ENCODE measurements around the gene DLG2.

DLG2 gene

DNA sequence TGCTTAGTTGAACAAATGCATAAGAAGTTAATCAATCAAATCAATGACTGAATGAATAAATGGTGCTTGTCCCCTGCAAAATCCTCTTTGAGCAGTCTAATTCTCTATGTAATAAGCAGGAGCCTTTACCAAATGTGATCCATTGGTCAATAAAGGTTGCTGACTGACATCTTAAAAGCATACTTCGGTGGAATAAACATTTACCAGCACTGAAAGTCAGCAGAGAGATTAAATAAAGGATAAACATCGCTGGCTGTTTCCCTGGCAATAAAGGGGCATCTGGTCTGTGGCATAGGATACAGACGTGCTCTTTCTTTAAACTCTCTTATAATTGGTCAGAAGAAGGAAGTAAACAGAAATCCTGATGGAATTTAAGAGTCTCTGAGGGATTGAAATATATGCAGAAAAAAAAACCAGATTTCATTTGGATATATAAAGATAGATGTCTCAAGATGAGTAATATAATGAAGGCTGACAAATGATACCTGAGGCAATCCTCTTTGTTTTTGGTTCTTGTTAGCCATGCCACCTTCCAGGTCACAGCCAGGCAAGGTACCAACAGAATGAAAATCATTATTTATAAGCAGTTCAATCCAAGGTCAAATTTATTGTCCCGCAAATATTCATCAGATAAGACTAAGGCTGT lies 1762.6 kb downstream of the DLG2 start:
- TF ChIP-seq CEBPB (IDR thresholded peaks at IDR 0.05) (no peak), MAX (IDR thresholded peaks at IDR 0.05) (no peak), FOXM1 (IDR thresholded peaks at IDR 0.05; ENCODE audit: borderline replicate concordance, low read depth) (no peak), TCF12 (IDR thresholded peaks at IDR 0.05; ENCODE audit: low read depth) (no peak), ZBTB7A (IDR thresholded peaks at IDR 0.05; ENCODE audit: low read depth) (no peak), CREB1 (IDR thresholded peaks at IDR 0.05; ENCODE audit: low read depth) (no peak), TEAD4 (IDR thresholded peaks at IDR 0.05) (no peak), NFIC (IDR thresholded peaks at IDR 0.05) (no peak), TAF1 (IDR thresholded peaks at IDR 0.05; ENCODE audit: low read depth) (no peak)

GRCh38 chr11:83863272-83863671 lies 1763.9 kb downstream of the DLG2 start:
- TF ChIP-seq MAX (IDR thresholded peaks at IDR 0.05) (no peak), YY1 (IDR thresholded peaks at IDR 0.05; ENCODE audit: low read depth) (no peak), FOXM1 (IDR thresholded peaks at IDR 0.05; ENCODE audit: borderline replicate concordance, low read depth) (no peak), EGR1 (IDR thresholded peaks at IDR 0.05) (no peak), EP300 (IDR thresholded peaks at IDR 0.05; ENCODE audit: borderline replicate concordance) (no peak), CREB1 (IDR thresholded peaks at IDR 0.05; ENCODE audit: low read depth) (no peak), TAF1 (IDR thresholded peaks at IDR 0.05; ENCODE audit: low read depth) (no peak), TEAD4 (IDR thresholded peaks at IDR 0.05) (no peak), NFIC (IDR thresholded peaks at IDR 0.05) (no peak)
- TF ChIP-seq, protein P1, sequence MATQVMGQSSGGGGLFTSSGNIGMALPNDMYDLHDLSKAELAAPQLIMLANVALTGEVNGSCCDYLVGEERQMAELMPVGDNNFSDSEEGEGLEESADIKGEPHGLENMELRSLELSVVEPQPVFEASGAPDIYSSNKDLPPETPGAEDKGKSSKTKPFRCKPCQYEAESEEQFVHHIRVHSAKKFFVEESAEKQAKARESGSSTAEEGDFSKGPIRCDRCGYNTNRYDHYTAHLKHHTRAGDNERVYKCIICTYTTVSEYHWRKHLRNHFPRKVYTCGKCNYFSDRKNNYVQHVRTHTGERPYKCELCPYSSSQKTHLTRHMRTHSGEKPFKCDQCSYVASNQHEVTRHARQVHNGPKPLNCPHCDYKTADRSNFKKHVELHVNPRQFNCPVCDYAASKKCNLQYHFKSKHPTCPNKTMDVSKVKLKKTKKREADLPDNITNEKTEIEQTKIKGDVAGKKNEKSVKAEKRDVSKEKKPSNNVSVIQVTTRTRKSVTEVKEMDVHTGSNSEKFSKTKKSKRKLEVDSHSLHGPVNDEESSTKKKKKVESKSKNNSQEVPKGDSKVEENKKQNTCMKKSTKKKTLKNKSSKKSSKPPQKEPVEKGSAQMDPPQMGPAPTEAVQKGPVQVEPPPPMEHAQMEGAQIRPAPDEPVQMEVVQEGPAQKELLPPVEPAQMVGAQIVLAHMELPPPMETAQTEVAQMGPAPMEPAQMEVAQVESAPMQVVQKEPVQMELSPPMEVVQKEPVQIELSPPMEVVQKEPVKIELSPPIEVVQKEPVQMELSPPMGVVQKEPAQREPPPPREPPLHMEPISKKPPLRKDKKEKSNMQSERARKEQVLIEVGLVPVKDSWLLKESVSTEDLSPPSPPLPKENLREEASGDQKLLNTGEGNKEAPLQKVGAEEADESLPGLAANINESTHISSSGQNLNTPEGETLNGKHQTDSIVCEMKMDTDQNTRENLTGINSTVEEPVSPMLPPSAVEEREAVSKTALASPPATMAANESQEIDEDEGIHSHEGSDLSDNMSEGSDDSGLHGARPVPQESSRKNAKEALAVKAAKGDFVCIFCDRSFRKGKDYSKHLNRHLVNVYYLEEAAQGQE (IDR thresholded peaks at IDR 0.05; ENCODE audit: low read depth) = no peak

GRCh38 chr11:83862691-83863090 lies 1764.5 kb downstream of the DLG2 start:
- TF ChIP-seq MAX (IDR thresholded peaks at IDR 0.05) (no peak), NFIC (IDR thresholded peaks at IDR 0.05) (no peak), TCF12 (IDR thresholded peaks at IDR 0.05; ENCODE audit: low read depth) (no peak), FOXM1 (IDR thresholded peaks at IDR 0.05; ENCODE audit: borderline replicate concordance, low read depth) (no peak), YY1 (IDR thresholded peaks at IDR 0.05; ENCODE audit: low read depth) (no peak), RAD21 (IDR thresholded peaks at IDR 0.05; ENCODE audit: low read depth) (no peak), TAF1 (IDR thresholded peaks at IDR 0.05; ENCODE audit: low read depth) (no peak), CREB1 (IDR thresholded peaks at IDR 0.05; ENCODE audit: low read depth) (no peak), TEAD4 (IDR thresholded peaks at IDR 0.05) (no peak), CEBPB (IDR thresholded peaks at IDR 0.05) (no peak), USF1 (IDR thresholded peaks at IDR 0.05) (no peak)
- TF ChIP-seq, protein P1 (IDR thresholded peaks at IDR 0.05; ENCODE audit: low read depth) = no peak

GRCh38 chr11:83862033-83862432 lies 1765.1 kb downstream of the DLG2 start:
- no peak for TF ChIP-seq EGR1 (IDR thresholded peaks at IDR 0.05)
- TF ChIP-seq, protein P1 (IDR thresholded peaks at IDR 0.05; ENCODE audit: low read depth) = no peak

DNA sequence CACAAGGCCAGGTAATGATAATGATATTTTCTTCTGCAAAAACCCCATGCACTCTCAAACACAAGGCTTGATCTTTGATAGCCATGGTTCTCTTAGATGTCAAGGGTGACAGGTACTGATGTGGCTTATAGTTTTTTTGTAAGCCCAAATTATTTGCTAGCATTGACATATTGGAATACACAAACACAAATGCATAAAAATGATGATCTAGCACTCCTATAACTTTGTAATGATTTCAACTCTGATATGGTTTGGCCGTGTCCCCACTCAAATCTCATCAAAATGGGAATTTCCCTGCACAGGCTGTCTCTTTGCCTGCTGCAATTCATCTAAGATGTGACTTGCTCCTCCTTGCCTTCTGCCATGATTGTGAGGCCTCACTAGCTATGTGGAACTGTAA lies 1768.5 kb downstream of the DLG2 start:
- TF ChIP-seq USF1 (IDR thresholded peaks at IDR 0.05) (no peak), NFIC (IDR thresholded peaks at IDR 0.05) (no peak), RAD21 (IDR thresholded peaks at IDR 0.05; ENCODE audit: low read depth) (no peak), EP300 (IDR thresholded peaks at IDR 0.05; ENCODE audit: borderline replicate concordance) (no peak), EGR1 (IDR thresholded peaks at IDR 0.05) (no peak), CREB1 (IDR thresholded peaks at IDR 0.05; ENCODE audit: low read depth) (no peak), ZBTB7A (IDR thresholded peaks at IDR 0.05; ENCODE audit: low read depth) (no peak), TCF12 (IDR thresholded peaks at IDR 0.05; ENCODE audit: low read depth) (no peak)
